ENCODE data around the gene PRTN3.
"Not testable (repeated sequence)": the region's sequence is repeated elsewhere in the genome, so short reads cannot be mapped to it uniquely, and the experiment has no call there.

The PRTN3 gene

GRCh38 chr19:878751-879561 lies 38.2 kb downstream of the PRTN3 start:
- peak in 5 of 56 donors; percentile 19 to 41 (median 35) for DNase-seq

DNA sequence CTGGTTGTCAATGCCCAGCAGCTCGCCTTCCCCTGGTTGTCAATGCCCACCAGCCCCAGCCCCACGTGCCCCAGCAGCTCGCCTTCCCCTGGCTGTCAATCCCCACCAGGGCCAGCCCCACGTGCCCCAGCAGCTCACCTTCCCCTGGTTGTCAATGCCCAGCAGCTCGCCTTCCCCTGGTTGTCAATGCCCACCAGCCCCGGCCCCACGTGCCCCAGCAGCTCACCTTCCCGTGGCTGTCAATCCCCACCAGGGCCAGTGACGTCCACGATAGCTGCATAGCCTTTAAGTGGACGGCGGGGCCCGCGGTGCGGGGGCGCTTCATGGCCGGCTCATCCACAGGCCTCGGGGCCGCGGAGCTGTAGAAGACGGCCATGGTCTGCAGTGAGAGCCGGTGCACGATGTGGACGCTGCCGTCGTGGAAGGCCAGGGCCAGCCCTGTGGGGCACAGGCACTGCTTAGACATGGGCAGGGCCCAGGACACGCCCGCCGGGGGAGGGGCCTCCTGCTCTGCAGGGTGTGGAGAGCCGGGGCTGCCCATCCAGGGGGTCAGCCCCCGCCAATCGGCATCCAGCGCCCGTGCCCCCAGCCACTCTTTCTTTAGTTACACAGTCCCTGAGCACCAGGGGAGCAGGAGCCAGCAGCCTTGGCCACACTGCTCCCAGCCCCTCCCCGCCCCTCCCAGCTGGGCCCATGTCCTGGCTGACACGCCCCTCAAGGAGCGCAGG lies 39.1 kb downstream of the PRTN3 start:
- DNase-seq = peak in 4 of 56 donors; percentile 6 to 24 (median 17)

DNA sequence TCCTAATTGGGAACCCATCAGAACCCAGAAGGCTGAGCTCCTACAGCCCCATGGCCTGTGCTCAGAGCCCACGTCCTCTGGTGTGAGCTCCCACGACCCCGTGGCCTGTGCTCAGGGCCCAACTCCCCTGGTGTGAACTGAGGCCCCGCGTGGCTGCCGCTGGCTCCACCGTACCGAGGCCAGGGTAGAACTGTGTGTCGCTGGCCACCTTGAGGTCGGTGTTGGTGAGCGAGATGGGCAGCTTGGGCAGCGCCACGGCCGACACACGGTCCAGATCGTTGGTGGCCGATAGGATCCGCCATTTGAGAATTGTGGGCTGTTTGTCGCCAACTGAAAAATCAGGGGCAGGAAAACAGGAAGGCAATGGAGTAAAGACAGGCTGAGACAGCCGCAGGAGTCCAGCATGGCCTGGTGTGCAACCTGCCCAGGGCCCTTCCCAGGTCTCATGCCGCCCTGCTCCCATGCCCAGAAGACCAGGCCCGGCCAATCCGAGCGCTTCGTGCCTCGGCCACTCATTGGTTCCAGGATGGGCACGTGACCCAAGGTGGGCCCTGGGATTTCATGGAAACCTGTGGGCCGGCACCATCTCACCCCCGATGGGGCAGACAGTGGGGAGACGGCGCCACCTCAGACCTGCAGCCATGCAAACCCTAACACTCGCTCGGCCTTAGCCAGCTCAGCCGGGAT lies 40.7 kb downstream of the PRTN3 start:
- no peak for DNase-seq

GRCh38 chr19:882871-883497 lies 42.2 kb downstream of the PRTN3 start:
- DNase-seq = no peak

- no peak for DNase-seq
Observed at GRCh38 chr19:883661-884211, 42.9 kb downstream of the PRTN3 start.

GRCh38 chr19:884420-885211 lies 43.8 kb downstream of the PRTN3 start:
- no peak for DNase-seq

GRCh38 chr19:885536-886224 lies 44.9 kb downstream of the PRTN3 start:
- no peak for DNase-seq

GRCh38 chr19:887072-887471 lies 46.3 kb downstream of the PRTN3 start:
- DNase-seq = peak in 10 of 56 donors; percentile 15 to 58 (median 26)

DNA sequence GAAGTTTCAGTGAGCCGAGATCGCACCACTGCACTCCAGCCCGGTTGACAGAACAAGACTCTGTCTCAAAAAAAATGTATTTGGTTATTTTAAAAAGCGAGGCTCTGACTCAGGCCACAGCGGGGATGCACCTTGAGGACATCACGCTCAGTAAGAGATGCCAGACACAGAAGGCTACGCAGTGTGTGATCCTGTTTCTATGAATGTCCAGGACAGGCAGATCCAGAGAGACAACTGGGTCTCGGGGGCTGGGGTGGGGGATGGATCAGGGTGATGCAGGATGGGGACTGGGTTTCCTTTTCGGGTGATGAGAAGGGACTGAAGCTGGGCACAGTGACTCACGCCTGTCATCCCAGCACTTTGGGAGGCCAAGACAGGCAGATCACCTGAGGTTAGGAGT lies 46.8 kb downstream of the PRTN3 start:
- DNase-seq = no peak

DNA sequence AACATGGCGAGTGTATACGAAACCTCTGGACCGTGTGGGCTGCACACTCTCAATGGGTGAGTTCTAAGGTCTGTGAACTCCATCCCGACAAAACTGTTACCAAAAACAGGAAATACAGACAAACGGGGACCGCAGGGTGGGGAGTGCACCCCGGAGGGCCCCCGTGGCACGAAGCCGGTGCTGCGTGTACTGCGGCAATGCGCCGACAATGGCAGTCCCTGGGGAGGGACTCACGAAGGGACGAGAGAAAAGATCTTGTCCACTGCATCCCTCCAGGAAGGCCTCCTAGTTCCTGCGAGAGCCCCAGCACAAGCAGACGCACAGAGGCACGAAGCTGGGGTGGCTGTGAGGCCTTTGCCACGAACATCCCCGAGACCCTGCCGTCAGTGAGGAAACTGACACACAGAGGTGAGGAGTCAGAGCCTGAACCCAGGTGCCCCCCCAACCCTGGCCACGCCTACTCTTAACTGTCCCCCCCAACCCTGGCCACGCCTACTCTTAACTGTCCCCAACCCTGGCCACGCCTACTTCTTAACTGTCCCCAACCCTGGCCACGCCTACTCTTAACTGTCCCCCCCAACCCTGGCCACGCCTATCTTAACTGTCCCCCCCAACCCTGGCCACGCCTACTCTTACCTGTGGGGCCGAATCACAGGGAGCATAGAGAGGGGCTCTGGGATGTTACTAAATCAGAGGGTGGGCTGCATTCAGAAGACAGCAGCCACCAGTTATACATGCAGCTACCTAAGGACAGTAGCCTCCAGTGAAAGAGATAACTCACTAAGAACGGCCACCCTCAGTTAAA lies 48.0 kb downstream of the PRTN3 start:
- no peak for DNase-seq

DNA sequence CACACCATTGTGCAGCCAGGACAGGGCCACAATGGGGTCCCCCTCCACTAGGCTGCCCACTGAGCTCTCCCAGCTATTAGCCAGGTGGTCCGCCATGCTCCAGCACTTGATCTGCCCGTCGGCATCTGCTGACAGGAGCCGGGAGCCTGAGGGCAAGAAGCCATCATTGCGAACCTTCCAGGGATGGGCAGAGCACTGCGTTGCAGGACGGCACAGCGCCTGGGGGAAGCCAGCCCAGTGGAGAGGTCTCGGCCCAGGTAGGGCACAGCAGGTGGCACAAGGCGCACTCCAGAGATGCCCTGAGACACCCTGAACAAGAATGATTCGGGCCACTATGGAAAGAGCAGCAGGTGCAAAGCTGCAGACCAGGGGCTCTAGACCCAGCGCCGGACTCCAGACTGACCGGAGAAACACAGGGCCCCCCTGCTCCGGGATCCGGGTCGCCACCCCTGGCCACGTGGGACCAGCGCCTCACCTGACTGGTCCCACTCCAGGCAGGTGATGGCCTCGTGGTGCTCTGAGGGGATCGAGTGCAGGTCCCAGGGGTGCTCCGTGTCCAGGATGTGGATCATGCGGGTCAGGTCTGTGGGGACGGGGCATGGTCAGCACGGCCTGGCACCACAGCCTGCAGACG lies 49.0 kb downstream of the PRTN3 start:
- DNase-seq = no peak

- no peak for DNase-seq
Observed at GRCh38 chr19:890831-891230, 50.0 kb downstream of the PRTN3 start.

DNA sequence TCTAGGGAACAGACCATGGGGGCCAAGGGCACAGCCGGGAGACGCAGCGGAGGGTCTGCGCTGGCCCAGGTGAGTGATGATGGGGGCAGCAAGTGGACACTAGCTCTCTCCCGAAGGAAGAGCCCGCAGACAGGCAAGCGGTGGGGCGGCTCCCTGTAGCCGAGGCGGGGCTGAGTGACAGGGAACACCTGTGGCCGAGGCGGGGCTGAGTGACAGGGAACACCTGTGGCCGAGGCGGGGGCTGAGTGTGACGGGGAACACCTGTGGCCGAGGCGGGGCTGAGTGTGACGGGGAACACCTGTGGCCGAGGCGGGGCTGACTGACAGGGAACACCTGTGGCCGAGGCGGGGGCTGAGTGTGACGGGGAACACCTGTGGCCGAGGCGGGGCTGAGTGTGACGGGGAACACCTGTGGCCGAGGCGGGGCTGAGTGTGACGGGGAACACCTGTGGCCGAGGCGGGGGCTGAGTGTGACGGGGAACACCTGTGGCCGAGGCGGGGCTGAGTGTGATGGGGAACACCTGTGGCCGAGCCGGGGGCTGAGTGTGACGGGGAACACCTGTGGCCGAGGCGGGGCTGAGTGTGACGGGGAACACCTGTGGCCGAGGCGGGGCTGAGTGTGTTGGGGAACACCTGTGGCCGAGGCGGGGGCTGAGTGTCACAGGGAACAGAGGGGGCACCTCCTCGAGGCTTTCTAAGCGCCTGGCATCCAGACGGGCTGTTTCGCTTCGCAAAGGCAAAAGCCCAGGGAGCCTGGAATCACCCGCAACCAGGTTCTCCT lies 50.8 kb downstream of the PRTN3 start:
- not testable (repeated sequence) for DNase-seq

GRCh38 chr19:892243-892893 lies 51.6 kb downstream of the PRTN3 start:
- peak in 1 of 56 donors; percentile 66 for DNase-seq

GRCh38 chr19:892894-893689 lies 52.3 kb downstream of the PRTN3 start, which contains the start of the genes MED16 and RNU6-9:
MED16 (minus strand) TSS chr19:893187; CDS start chr19:891131, 2,056 bp downstream.
RNU6-9 (plus strand) TSS chr19:893484.
- peak; percentile 33 to 94 (median 82) for DNase-seq

GRCh38 chr19:896434-896833 lies 55.6 kb downstream of the PRTN3 start:
- DNase-seq = no peak

All from amygdala (tissue), 56 donors.